ENCODE measurements around the gene RSPH9.

GRCh38 chr6:43699564-43700186 lies 54.8 kb downstream of the RSPH9 start:
- TF ChIP-seq CTCF (conservative IDR thresholded peaks at IDR 0.05; ENCODE audit: low read depth in 2 of 2) (no peak), EZH2phosphoT487 (IDR thresholded peaks at IDR 0.05; ENCODE audit: unreplicated experiment) (no peak), POLR2AphosphoS5 (IDR thresholded peaks at IDR 0.05; ENCODE audit: low read depth) (no peak), JUNB (IDR thresholded peaks at IDR 0.05; ENCODE audit: unreplicated experiment) (no peak), CREB1 (CRISPR knock-in tag; IDR thresholded peaks at IDR 0.05; ENCODE audit: low read depth) (no peak), EZH2 (IDR thresholded peaks at IDR 0.05; ENCODE audit: low read depth, unreplicated experiment) (no peak), REST (IDR thresholded peaks at IDR 0.05; ENCODE audit: unreplicated experiment) (no peak), STAT1 (IDR thresholded peaks at IDR 0.05; ENCODE audit: unreplicated experiment) (no peak), NANOG (IDR thresholded peaks at IDR 0.05; ENCODE audit: borderline replicate concordance) (no peak), ETS1 (IDR thresholded peaks at IDR 0.05) (no peak), ZNF331 (CRISPR knock-in tag; IDR thresholded peaks at IDR 0.05; ENCODE audit: low read depth) (no peak)

All from GM23338 (cell line).